GM21381 (cell line): ENCODE measurements around the gene GLRA2.

Source experiments
- ATAC-seq: cut with Tn5 transposase; IDR thresholded peaks from one replicate; pipeline ENCODE4 v1.9.1; 2021; ENCODE audit warnings: mild to moderate bottlenecking, moderate library complexity; ENCODE audit not compliant: unreplicated experiment

GLRA2 gene

DNA sequence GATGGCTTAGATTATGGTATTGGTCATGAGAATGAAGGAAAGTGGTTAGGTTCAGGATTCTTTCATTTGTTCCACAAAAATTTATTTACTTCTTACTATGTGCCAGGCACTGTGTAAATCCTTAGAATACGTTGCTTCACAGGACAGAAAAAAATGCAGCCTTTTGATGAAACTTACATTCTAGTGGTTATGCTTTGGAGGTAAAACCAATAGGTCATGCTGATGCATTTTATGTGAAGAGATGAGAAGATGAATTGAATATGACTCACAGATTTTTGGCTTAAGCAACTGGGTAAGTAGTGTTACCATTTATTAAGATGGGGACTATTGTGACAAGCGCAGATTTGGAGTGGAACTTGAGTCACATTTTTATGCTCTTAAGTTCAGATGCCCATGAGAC, 165.3 kb downstream of the GLRA2 start:
- ATAC-seq, result no peak

DNA sequence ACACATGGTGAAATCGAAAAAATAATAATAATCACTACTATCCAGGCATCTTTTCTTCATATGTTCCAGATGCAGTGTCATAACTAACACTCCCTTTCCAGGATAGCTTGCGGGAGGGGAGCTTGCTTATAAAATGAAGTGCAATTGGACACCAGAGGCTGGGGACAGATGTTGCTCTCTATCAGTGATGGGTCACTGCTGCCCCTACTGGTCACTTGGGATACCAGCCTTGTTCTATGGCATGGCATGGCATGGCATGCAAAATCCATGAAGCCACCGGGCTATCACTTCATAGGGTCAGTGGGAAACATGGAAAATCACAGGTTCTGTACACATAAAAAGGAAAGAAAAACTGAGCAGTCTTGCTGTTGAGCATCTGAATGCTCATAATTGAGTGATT, 168.1 kb downstream of the GLRA2 start:
- ATAC-seq, result peak; percentile 72

DNA sequence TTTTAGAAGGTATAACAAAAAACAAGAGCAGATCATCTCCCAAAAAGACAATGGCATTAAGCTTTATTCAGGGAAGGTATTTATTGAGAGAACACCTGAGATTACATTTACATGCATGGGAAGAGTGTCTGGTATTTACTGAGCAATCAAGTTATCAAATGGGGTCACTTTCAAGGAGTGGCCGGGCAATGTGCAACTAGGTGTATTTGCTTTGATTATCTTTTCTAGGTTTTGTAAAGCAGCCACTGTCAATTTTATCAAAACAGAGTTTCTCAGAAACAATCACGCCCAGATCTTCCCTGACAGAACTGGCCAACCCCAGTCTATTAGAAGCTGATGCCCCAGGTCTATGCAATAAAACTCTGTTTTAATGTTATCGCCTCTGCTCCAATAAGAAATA, 169.5 kb downstream of the GLRA2 start:
- ATAC-seq, result no peak

DNA sequence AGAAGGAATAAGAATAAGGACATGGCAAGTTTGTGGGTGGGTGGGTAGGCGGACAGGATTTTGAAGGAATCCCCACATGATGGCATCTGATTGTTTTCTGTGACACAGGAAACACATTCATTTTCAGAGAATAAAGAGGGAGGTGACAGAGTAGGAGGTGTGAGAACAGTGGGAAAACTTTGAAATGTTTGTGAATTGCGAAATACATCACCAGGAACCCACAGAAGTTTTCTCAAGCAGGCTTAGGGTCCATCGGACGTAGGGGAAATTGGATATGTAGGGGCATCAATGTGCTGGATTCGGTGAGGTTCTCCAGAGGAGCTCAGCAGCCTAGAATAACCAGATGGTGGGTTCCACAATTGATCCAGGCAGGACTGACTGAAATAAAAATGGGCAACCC, 171.6 kb downstream of the GLRA2 start:
- ATAC-seq, result no peak

DNA sequence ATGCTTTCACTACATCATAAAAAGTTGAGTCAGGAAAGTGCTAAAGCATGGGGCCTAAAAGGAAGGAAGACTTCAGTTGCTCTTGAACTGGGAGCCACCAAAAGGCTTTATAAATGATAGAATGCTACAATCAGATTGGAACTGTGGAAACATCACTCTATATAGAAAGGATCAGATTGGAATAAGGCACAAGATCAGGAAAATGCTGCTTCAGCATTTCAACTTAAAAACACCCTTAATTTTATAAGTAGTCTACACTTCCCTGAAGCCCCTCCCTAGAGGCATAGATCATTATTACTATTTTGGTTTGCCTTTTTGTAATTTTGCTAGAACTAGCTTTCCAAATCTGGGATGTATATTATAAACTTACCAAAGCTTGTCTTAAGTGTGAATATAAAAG, 172.8 kb downstream of the GLRA2 start:
- ATAC-seq, result no peak

DNA sequence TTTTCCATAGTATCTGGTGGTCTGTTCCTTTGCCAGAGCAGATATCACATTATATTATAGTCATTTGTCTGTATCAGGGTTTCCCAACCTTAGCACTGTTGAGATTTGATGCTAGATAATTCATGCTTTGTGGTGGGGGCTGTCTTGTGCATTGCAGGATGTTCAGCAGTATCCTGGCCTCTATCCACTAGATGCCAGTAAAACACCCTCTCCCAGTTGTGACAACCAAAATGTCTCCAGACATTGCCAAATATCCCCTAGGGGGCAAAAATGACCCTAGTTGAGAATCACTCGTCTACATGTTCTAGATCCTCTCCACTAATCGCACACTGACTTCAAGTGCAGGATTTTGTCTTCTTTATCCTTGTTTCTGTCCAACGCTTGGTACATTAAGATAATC, 182.8 kb downstream of the GLRA2 start:
- no peak for ATAC-seq

DNA sequence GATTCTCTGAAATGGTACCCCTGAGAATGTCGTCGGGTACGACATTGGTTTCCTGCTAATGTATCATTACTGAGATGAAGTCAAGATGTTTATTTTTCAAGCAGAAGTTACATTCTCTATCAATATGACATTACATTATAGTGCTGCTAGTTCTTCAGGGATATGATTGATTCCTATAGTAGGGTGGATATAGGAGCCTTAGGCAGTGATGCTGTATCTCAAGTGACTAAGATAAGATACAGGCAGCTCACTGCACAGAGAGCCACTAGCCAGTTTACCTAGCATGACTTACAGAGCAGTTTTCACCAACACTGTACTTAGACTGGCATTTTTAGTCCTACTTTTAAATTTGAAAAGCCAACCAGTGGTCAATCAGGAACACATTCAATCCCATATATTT, 188.6 kb downstream of the GLRA2 start:
- ATAC-seq, result no peak

DNA sequence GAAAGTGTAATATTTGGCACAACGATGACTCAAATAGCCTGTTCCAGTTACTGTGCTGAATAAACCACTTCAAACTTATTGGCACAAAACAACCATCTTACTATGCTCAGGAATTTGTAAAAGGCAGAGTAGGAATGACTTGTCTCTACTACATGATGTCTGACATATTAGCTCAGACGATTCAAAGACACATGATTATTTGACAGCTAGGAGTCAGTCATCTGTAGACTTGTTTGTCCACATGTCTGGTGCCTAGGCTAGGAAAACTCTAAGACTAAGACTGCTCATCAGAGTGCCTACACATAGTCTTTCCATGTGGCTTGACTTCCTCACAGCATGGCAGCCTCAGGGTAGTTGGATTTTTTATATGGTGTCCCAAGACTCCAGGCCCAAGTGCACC, 189.1 kb downstream of the GLRA2 start:
- no peak for ATAC-seq

DNA sequence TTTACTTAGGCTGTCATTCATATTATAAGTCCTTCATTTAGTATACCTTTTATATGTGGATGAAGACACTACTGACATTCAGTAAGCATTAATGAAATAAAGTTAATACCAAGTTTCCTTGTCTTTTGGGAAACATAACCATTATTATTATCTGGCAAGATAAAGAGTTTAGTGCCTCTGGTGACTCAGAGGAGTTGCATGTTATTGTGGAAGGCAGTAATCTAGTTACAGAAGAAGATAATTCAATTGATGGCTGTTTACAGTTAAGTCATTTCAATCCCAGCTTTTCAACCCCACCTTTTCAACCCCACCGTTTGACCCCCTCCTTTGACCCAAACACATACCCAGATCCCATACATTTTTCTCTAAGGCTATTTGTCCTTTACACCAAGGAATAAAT, 199.7 kb downstream of the GLRA2 start:
- no peak for ATAC-seq

DNA sequence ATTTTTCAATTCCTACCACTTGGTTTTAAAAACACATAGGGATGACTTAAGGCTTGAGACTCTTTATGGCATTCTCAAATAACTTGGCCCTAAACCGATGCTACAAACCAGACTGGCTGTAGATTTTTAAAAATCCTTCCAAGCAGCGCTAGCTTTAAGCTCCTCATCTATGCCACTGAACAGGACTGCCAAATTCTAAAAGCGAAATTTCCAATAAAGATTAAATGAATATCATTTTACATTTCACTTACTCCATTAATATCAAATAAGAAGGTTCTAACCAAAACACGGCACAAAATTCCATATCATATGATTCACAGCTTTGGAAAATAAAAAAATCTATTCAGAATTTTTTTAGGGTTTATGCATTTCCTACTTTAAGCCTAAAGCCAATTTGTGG, 209.3 kb downstream of the GLRA2 start:
- no peak for ATAC-seq

DNA sequence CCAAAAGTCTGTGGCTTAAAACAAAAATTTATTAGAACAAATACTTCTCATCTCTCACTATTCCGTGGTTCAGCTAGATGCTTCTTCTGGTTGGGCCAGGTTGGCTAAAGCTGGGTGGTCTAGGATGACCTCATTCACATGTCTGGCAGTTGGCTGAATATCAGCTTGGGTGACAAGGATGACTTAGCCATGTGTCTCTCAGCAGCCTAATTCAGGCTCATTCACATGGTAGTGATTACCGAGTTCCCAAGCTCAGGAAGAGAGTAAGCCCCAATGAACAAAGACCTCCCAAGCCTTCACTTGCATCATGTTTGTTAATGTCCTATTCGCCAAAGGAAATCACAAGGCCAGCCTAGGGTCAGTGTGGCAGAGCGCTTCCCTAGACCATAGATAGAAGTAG, 224.1 kb downstream of the GLRA2 start:
- no peak for ATAC-seq

DNA sequence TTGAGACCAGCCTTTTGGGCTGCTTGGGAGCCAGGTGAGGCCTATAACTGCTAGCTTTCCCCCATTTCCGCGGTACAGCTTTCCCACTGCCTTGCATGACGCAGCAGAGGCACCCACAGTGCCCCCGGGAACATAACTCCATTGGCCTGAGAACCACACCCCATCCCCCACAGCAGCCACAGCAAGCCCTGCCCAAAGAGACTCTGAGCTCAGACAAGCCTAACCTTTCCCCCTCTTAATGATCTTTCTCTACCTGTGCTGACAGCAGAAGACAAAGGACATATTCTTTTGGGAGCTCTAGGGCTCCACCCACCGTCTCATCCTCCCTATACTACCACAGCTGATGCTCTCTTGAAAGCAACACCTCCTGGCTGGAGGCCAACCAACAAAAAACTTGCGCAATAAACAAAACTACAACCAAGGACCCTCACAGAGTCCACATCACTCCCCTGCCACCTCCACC, 228.7 kb downstream of the GLRA2 start:
- no peak for ATAC-seq

DNA sequence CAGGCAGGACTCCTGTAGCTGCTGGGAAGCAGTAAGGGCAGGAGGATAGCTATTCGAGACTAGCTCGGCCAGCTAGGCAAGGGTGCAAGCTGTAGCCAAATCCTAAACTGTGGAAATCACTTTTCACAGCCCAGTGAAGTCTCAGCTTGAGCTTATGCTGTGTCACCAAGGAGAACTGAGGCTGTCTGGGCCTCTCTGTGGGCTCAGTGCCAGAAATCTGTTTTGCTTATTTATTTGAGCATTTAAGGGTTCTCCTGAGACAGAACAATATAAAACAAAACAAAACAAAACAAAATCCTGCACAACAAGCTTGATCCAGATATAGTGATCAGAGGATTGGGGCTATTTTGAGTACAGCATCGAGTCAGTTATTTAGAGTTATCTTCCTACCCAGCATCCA, 246.1 kb downstream of the GLRA2 start:
- no peak for ATAC-seq

DNA sequence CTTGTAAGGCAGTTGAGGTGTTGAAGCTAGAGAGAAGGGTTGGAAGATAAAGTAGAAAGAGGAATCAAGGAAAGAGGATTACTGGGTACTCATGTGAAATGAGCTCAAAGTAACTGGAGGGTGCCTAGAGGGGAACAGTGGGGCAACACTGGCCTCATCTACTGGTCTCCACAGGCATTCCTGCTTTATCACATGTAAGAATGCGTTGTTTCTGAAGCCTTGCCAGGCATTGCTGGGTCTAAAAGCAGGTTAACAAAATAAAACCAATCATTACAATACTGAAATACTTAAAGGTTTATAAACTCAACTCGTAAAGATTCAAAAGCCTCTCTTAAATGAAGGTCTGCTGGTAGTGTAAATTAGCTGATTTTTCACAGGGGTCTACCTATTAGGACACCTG, 247.6 kb downstream of the GLRA2 start:
- no peak for ATAC-seq

DNA sequence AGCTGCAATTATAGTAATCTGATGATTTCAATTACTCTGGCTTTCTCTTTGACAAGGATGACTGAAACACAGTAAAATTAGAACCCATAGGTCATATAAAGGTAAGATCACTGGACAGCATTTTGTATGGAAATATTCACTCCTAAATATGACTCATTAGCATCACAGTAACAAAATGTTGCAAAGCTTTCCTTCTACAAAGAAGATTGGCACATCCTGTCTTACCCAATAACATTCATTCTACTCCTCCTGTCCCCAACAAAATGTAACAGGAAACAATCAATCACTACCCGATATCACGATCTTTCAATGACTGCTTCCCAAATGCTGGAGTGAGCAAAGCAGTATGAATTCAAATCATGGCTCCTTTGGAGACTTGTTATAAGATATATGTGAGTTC, 248.2 kb downstream of the GLRA2 start:
- ATAC-seq, result no peak

DNA sequence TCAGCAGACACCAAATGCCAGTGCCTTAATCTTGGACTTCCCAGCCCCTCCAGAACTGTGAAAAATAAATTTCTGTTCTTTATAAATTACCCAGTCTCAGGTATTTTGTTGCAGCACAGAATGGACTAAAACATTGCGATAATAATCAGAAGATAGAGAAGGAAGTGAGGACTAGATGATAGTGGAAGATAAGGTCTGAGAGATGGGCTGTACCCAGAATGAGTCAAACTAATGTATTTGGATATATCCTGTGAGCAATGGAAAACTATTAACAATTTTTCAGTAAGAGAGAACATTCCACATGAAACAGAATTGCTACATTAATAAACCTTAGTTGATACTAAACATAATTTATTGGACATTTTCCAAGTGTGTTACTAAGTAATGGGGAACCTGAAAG, 250.2 kb downstream of the GLRA2 start:
- ATAC-seq, result no peak
